ENCODE results near the gene IDI2.

IDI2 gene

GRCh38 chr10:1063232-1063865 is 37.7 kb upstream of the IDI2 start:
- no peak for DNase-seq (ENCODE audit: extremely low read depth, low read depth)
- no peak for TF ChIP-seq CTCF (IDR thresholded peaks at IDR 0.05; ENCODE audit: low read depth, low read length)

DNA sequence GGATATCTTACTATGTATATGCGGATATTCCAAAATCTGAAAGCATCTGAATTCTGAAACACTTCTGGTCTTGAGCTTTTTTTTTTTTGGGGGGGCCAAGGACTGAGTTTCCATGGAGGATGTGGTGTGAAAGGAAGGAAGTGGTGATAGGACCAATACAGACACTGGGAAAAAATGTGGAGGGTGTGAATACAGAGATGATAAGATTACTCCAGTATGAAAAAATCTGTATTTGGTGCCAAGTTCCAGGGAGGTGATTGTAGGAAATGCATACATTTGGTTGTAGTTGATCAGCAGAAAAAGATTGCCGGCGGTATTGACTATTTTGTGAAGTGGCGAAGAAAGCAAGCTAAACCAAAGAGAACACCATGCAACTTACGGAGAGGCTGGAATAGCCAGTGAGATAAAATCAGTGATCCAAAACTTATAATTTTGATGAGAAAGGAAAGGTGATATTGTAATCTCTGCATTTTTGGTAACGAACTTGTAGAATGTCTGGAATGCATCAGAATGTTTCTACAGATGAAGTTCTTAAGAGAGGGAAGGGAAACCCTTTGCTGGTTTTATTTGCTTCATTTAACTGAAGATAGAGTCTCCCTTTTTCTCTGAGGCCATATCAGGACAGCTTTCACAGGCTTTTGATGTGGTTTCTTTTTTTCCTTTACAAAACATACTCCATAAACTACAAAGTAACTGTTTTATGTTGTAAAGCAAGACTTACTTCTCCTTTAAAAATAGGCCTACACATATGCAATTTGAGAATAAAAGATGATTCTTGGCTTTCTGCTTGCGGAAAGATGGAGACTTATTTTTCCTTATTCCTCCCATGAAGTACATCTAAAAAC is 36.5 kb upstream of the IDI2 start:
- no peak for TF ChIP-seq CTCF (IDR thresholded peaks at IDR 0.05; ENCODE audit: low read depth, low read length)

GRCh38 chr10:1059902-1060301 is 34.2 kb upstream of the IDI2 start:
- no peak for TF ChIP-seq CTCF (IDR thresholded peaks at IDR 0.05; ENCODE audit: low read depth, low read length)
- DNase-seq (ENCODE audit: extremely low read depth, low read depth), result no peak

More for the DNA sequence above, 36.5 kb upstream of the IDI2 start:
- DNase-seq (ENCODE audit: extremely low read depth, low read depth), result no peak

DNA sequence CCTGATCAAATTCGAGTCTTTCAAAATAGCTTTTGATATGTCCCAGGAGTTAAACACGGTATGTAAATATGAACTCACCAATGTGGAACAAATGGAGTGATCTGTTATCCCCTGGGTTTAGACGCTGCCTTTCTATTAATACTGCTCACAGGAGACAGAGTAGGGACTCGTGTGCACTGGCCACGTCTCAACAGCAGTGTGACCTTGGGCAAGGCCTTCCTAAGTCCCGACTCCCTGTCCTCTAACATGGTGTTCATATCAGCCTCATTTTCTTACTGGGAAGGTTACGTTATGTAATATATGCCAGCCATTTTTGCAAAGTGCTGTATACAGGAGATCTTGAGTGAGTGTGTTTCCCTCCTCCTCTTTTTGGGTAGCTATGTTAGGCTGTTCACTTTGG is 32.4 kb upstream of the IDI2 start:
- no peak for DNase-seq (ENCODE audit: extremely low read depth, low read depth)
- no peak for TF ChIP-seq CTCF (IDR thresholded peaks at IDR 0.05; ENCODE audit: low read depth, low read length)

DNA sequence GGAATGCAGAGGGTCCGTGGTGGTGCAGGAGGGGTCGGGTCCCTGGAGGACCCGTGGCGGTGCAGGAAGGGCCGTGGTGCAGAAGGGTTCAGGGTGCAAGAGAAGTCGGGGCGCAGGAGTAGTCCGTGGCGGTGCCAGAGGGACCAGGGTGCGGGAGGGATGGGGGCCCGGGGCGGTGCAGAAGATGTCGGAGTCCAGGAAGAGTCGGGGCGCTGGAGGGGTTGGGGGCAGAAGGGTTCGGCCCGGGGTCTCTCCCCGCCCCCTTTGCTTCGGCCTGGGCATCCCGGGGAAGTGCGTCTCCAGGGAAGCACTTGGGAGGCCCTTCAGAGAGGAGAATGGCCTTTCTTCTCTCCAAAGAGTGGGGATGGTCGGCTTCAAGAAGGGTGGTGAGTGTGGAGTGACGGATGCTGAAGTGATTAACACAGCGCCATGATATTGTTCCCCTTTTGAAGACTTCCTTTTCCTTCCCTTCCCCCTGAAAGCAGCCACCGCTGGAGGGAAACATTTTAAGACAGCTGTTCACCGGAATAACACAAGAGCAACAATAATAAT is 31.5 kb upstream of the IDI2 start:
- no peak for TF ChIP-seq CTCF (IDR thresholded peaks at IDR 0.05; ENCODE audit: low read depth, low read length)
- no peak for DNase-seq (ENCODE audit: extremely low read depth, low read depth)

DNA sequence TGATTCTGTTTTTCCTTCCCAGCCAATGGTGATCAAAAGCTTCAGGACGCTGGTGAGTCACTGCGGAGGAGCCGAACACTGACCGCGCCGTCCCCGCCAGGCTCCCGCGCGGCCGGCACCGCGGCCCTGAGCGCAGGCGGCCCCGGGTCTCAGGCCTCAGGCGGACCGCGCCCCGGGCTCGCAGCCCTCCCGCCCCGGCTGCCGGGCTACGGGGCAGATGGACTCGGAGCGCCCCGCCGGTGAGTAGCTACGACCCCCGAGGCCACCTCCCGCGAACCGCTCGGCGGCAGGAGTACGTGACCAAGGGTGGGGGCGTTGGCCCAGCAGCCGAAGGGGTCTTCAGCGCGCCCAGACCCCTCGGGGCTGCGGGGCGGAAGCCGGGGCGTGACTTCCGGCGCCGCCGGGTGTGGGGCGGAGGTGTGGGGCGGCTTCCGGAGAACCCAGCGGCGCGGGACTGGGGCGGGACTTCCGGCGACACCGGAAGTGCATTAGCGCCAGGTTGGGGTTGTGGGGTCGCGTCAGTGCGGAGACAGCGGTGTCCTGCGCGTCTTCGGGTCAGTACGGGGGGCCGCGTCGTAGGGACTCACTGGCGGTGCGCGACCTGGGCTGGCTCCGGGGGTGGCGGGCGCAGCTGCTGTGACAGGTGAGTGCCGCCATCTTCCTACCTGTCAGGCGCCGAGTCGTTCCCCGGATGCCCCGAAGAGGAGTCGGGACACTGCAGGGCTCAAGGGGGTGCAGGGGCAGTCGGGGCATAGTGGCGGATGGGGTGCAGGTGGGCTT is 30.9 kb upstream of the IDI2 start, which contains the start of gene WDR37:
WDR37 (plus strand) TSS at position 60 of the 780 bp plus-strand sequence. CDS start 15,771 bp downstream, outside the sequence.
- DNase-seq (ENCODE audit: extremely low read depth, low read depth), result peak; percentile 48
- TF ChIP-seq CTCF (IDR thresholded peaks at IDR 0.05; ENCODE audit: low read depth, low read length), result no peak

All from AG09319 (cell line).